Mesenchymal stem cell (in vitro differentiated cells and primary cell): ENCODE results near the gene CISTR. TPM values are rescaled to one million over a fixed set of nuclear protein-coding genes. Genes with fewer than 3 reads are reported as not detected.

Experiments used
- DNase-seq: peaks from one replicate; pipeline ENCODE4 v3.0.0-alpha.2; 2013
- H2AFZ ChIP-seq: one replicate; pipeline ENCODE4 v1.6.1; 2013; ENCODE audit warnings: low read depth, mild to moderate bottlenecking, control low read depth, inconsistent platforms, low read length, moderate library complexity
- H2AK5ac ChIP-seq: 2 replicates; pipeline ENCODE4 v1.6.1; 2013; ENCODE audit warnings: low read length, moderate library complexity, mild to moderate bottlenecking, inconsistent platforms; ENCODE audit not compliant: severe bottlenecking
- H2BK120ac ChIP-seq: one replicate; pipeline ENCODE4 v1.6.1; 2013; ENCODE audit warnings: low read depth, mild to moderate bottlenecking, inconsistent platforms, low read length, moderate library complexity
- H2BK12ac ChIP-seq, 2 experiments: one replicate each; pipeline ENCODE4 v1.6.1; 2013; ENCODE audit warnings: inconsistent platforms in 2 of 2, low read length in 2 of 2, mild to moderate bottlenecking in 2 of 2, moderate library complexity in 2 of 2, control low read depth in 1 of 2
- H2BK15ac ChIP-seq: one replicate; pipeline ENCODE4 v1.6.1; 2013; ENCODE audit warnings: mild to moderate bottlenecking, low read depth, inconsistent platforms; ENCODE audit not compliant: poor library complexity, severe bottlenecking
- H2BK5ac ChIP-seq: 2 replicates; pipeline ENCODE4 v1.6.1; 2013; ENCODE audit warnings: low read depth, mild to moderate bottlenecking, low read length, control low read depth, inconsistent platforms; ENCODE audit not compliant: poor library complexity, severe bottlenecking
- H3K14ac ChIP-seq, 2 experiments: one replicate each; pipeline ENCODE4 v1.6.1; 2013; ENCODE audit warnings: inconsistent platforms in 2 of 2, low read length in 2 of 2, control low read depth in 1 of 2, mild to moderate bottlenecking in 1 of 2, moderate library complexity in 1 of 2
- H3K18ac ChIP-seq, 2 experiments: one replicate each; pipeline ENCODE4 v1.6.1; 2013; ENCODE audit warnings: inconsistent platforms in 2 of 2, low read length in 2 of 2, control low read depth in 1 of 2, low read depth in 1 of 2, mild to moderate bottlenecking in 1 of 2
- H3K23ac ChIP-seq, 2 experiments: one replicate each; pipeline ENCODE4 v1.6.1; 2013; ENCODE audit warnings: inconsistent platforms in 2 of 2, low read length in 2 of 2, mild to moderate bottlenecking in 2 of 2, moderate library complexity in 2 of 2, control low read depth in 1 of 2
- H3K27ac ChIP-seq: 2 replicates; pipeline ENCODE4 v1.5.1; 2013; ENCODE audit warnings: mild to moderate bottlenecking, moderate library complexity, low read length, control low read depth, inconsistent platforms; ENCODE audit not compliant: poor library complexity, severe bottlenecking
- H3K27me3 ChIP-seq, 2 experiments: 2 replicates each; pipeline versions ENCODE4 v1.6.1 to v1.7.0; 2013; ENCODE audit warnings: low read length in 2 of 2, mild to moderate bottlenecking in 2 of 2, moderate library complexity in 2 of 2, control low read depth in 1 of 2, inconsistent platforms in 1 of 2; ENCODE audit not compliant: control insufficient read depth in 1 of 2, insufficient read depth in 1 of 2
- H3K36me3 ChIP-seq, 2 experiments: 2 replicates each; pipeline versions ENCODE4 v1.6.1 to v1.7.0; 2013; ENCODE audit warnings: low read length in 2 of 2, control low read depth in 1 of 2, inconsistent platforms in 1 of 2, low read depth in 1 of 2, mild to moderate bottlenecking in 1 of 2; ENCODE audit not compliant: insufficient read depth in 2 of 2, control insufficient read depth in 1 of 2
- H3K4ac ChIP-seq, 2 experiments: one replicate each; pipeline ENCODE4 v1.6.1; 2013; ENCODE audit warnings: inconsistent platforms in 2 of 2, low read length in 2 of 2, mild to moderate bottlenecking in 2 of 2, moderate library complexity in 2 of 2, control low read depth in 1 of 2, low read depth in 1 of 2
- H3K4me1 ChIP-seq: 2 replicates; pipeline ENCODE4 v1.6.1; 2013; ENCODE audit warnings: low read depth, low read length, control low read depth; ENCODE audit not compliant: control insufficient read depth, insufficient read depth
- H3K4me2 ChIP-seq: 2 replicates; pipeline ENCODE4 v1.6.1; 2013; ENCODE audit warnings: low read length, mild to moderate bottlenecking, inconsistent platforms; ENCODE audit not compliant: poor library complexity, severe bottlenecking
- H3K4me3 ChIP-seq, 2 experiments: 2 replicates each; pipeline versions ENCODE4 v1.5.1 to v1.7.0; 2013; ENCODE audit warnings: low read length in 2 of 2, mild to moderate bottlenecking in 2 of 2, control low read depth in 1 of 2, low read depth in 1 of 2; ENCODE audit not compliant: insufficient read depth in 1 of 2
- H3K79me1 ChIP-seq: replicated peaks from 2 replicates; pipeline ENCODE4 v1.6.1; 2013; ENCODE audit warnings: mild to moderate bottlenecking, control low read depth, low read length, inconsistent platforms; ENCODE audit not compliant: poor library complexity, severe bottlenecking
- H3K9ac ChIP-seq: 2 replicates; pipeline ENCODE4 v1.7.0; 2013; ENCODE audit warnings: mild to moderate bottlenecking, low read length, moderate library complexity
- H3K9me3 ChIP-seq: 2 replicates; pipeline ENCODE4 v1.7.0; 2013; ENCODE audit warnings: mild to moderate bottlenecking, low read length; ENCODE audit not compliant: control insufficient read depth
- H4K8ac ChIP-seq: one replicate; pipeline ENCODE4 v1.6.1; 2013; ENCODE audit warnings: inconsistent platforms, mild to moderate bottlenecking, low read length, moderate library complexity
- H4K91ac ChIP-seq: one replicate; pipeline ENCODE4 v1.6.1; 2013; ENCODE audit warnings: mild to moderate bottlenecking, low read length, inconsistent platforms
- WGBS: methylation state at CpG from one replicate; pipeline ENCODE4 v1.1.7; 2013; ENCODE audit warnings: mixed read lengths; 5-methylcytosine and 5-hydroxymethylcytosine counted together
- polyA plus RNA-seq, 2 experiments: library from polyadenylated mRNA; stranded (reverse); fragments of 200-250 nt; gene quantifications; one replicate each; pipeline ENCODE4 v1.2.3, GENCODE V29; 2013

Gene CISTR
- polyA plus RNA-seq (2013, experiment 1 of 2), result not detected
- polyA plus RNA-seq (2013, experiment 2 of 2), result not detected

GRCh38 chr12:53751336-53752191 lies at the start of gene CISTR:
CISTR (minus strand) TSS chr12:53751979.
- Histone ChIP-seq H3K79me1 (no peaks in the 10 kb centered on the region), H3K4me2 (peak within 1 kb of the TSS; percentile 87), H3K4me1 (peaks cover 17% of the 10 kb centered on the region), H3K27ac (no peak within 1 kb of the TSS), H3K27me3 (peaks cover 98% of the 10 kb centered on the region in 2 experiments), H2BK120ac (no peak within 1 kb of the TSS), H4K8ac (no peak within 1 kb of the TSS), H3K9me3 (no peaks in the 10 kb centered on the region), H3K23ac (peak within 1 kb of the TSS in 1 of 2 experiments; percentile 19), H3K18ac (peak within 1 kb of the TSS in 1 of 2 experiments; percentile 31), H3K36me3 (no peaks in the 10 kb centered on the region), H2AFZ (peak within 1 kb of the TSS; percentile 67), H2AK5ac (no peak within 1 kb of the TSS), H3K4ac (no peak within 1 kb of the TSS), H2BK5ac (no peak within 1 kb of the TSS), H2BK15ac (peak within 1 kb of the TSS; percentile 23), H3K14ac (peak within 1 kb of the TSS in 1 of 2 experiments; percentile 13), H4K91ac (no peak within 1 kb of the TSS), H2BK12ac (no peak within 1 kb of the TSS), H3K9ac (peak within 1 kb of the TSS; percentile 11), H3K4me3 (peak within 1 kb of the TSS; percentile 49 to 72)
- WGBS, result 2% methylated on average over 59 of the region's 76 CpGs
- DNase-seq, result peak; percentile 20

- Histone ChIP-seq H3K9ac (no peak overlapping the region), H2BK12ac (no peak overlapping the region), H2AFZ (no peak overlapping the region), H2BK5ac (no peak overlapping the region), H3K4me3 (no peak overlapping the region), H3K4ac (no peak overlapping the region), H3K27ac (no peak overlapping the region), H2BK120ac (no peak overlapping the region), H3K4me1 (no peaks in the 10 kb centered on the region), H4K8ac (no peak overlapping the region), H3K79me1 (no peaks in the 10 kb centered on the region), H3K36me3 (no peaks in the 10 kb centered on the region), H2BK15ac (no peak overlapping the region), H3K4me2 (no peak overlapping the region), H3K9me3 (no peaks in the 10 kb centered on the region), H2AK5ac (no peak overlapping the region), H3K23ac (no peak overlapping the region), H3K14ac (no peak overlapping the region), H3K18ac (no peak overlapping the region), H3K27me3 (peaks cover 79 to 90% of the 10 kb centered on the region in 2 experiments), H4K91ac (no peak overlapping the region)
- 39% methylated on average over 1 of the region's 2 CpGs for WGBS
- no peak for DNase-seq
These were observed 46.8 kb upstream of the CISTR start for GRCh38 chr12:53798575-53798974.

- no peak overlapping the region for H2BK12ac ChIP-seq
- H3K18ac ChIP-seq, result no peak overlapping the region
- H3K4me1 ChIP-seq, result no peaks in the 10 kb centered on the region
- no peak overlapping the region for H4K8ac ChIP-seq
- DNase-seq, result no peak
- H2BK15ac ChIP-seq, result no peak overlapping the region
- WGBS, result 71% methylated on average over 4 of the region's 6 CpGs
- H4K91ac ChIP-seq, result no peak overlapping the region
- no peak overlapping the region for H2AFZ ChIP-seq
- no peaks in the 10 kb centered on the region for H3K9me3 ChIP-seq
- H3K23ac ChIP-seq, result no peak overlapping the region
- H3K79me1 ChIP-seq, result no peaks in the 10 kb centered on the region
- H3K27me3 ChIP-seq, result peaks cover 75 to 85% of the 10 kb centered on the region in 2 experiments
- H2AK5ac ChIP-seq, result no peak overlapping the region
- H3K4ac ChIP-seq, result no peak overlapping the region
- H3K4me3 ChIP-seq, result no peak overlapping the region
- H3K27ac ChIP-seq, result no peak overlapping the region
- H3K4me2 ChIP-seq, result no peak overlapping the region
- H3K14ac ChIP-seq, result no peak overlapping the region
- no peak overlapping the region for H3K9ac ChIP-seq
- no peaks in the 10 kb centered on the region for H3K36me3 ChIP-seq
- H2BK5ac ChIP-seq, result no peak overlapping the region
- H2BK120ac ChIP-seq, result no peak overlapping the region
These were observed 44.1 kb upstream of the CISTR start for GRCh38 chr12:53795927-53796326.

- Histone ChIP-seq H3K9ac (no peak overlapping the region), H2AFZ (no peak overlapping the region), H2BK5ac (no peak overlapping the region), H2AK5ac (no peak overlapping the region), H2BK15ac (no peak overlapping the region), H3K18ac (no peak overlapping the region), H3K4me2 (no peak overlapping the region), H4K8ac (no peak overlapping the region), H3K9me3 (no peaks in the 10 kb centered on the region), H3K4me3 (no peak overlapping the region), H3K36me3 (no peaks in the 10 kb centered on the region), H3K23ac (no peak overlapping the region), H4K91ac (no peak overlapping the region), H2BK120ac (no peak overlapping the region), H3K4ac (no peak overlapping the region), H3K4me1 (no peaks in the 10 kb centered on the region), H3K27ac (no peak overlapping the region), H3K14ac (no peak overlapping the region), H2BK12ac (no peak overlapping the region), H3K27me3 (peaks cover 74 to 75% of the 10 kb centered on the region in 2 experiments), H3K79me1 (no peaks in the 10 kb centered on the region)
- WGBS, result 46% methylated on average over 1 of the region's 2 CpGs
- no peak for DNase-seq
These were observed 41.4 kb upstream of the CISTR start for GRCh38 chr12:53793221-53793620.
